Hepatocyte (in vitro differentiated cells): ENCODE results near the gene CDK2AP2. TPM values are rescaled to one million over a fixed set of nuclear protein-coding genes. Genes with fewer than 3 reads are reported as not detected.

ENCODE experiments used
- DNase-seq: peaks from one replicate; pipeline ENCODE4 v3.0.0-alpha.2; 2016; ENCODE audit warnings: low spot score
- H2AFZ ChIP-seq: fragments of 200-600 bp; sonication (generic); 2 replicates; pipeline ENCODE4 v1.6.0; 2016; ENCODE audit warnings: antibody characterized with exemption, mild to moderate bottlenecking
- H3K27ac ChIP-seq: fragments of 200-600 bp; sonication (generic); 2 replicates; pipeline ENCODE4 v1.5.1; 2016; ENCODE audit warnings: mild to moderate bottlenecking
- H3K27me3 ChIP-seq: fragments of 200-600 bp; sonication (generic); 2 replicates; pipeline ENCODE4 v1.6.1; 2016
- H3K36me3 ChIP-seq: fragments of 200-600 bp; sonication (generic); replicated peaks from 2 replicates; pipeline ENCODE4 v1.5.1; 2016; ENCODE audit warnings: low read depth; ENCODE audit not compliant: insufficient read depth
- H3K4me1 ChIP-seq: fragments of 200-600 bp; sonication (generic); 2 replicates; pipeline ENCODE4 v1.5.1; 2016; ENCODE audit warnings: mild to moderate bottlenecking, moderate library complexity; ENCODE audit not compliant: insufficient read depth
- H3K4me2 ChIP-seq: fragments of 200-600 bp; sonication (generic); 2 replicates; pipeline ENCODE4 v1.6.0; 2016
- H3K4me3 ChIP-seq: fragments of 200-600 bp; sonication (generic); 2 replicates; pipeline ENCODE4 v1.5.1; 2016; ENCODE audit warnings: mild to moderate bottlenecking
- H3K79me2 ChIP-seq: fragments of 200-600 bp; sonication (generic); 2 replicates; pipeline ENCODE4 v1.6.0; 2017; ENCODE audit warnings: mild to moderate bottlenecking
- H3K9me2 ChIP-seq: fragments of 200-600 bp; sonication (generic); replicated peaks from 2 replicates; pipeline ENCODE4 v1.6.0; 2017; ENCODE audit warnings: mild to moderate bottlenecking; ENCODE audit not compliant: insufficient read depth
- H3K9me3 ChIP-seq: fragments of 200-600 bp; sonication (generic); 2 replicates; pipeline ENCODE4 v1.5.1; 2016; ENCODE audit warnings: low read depth, mild to moderate bottlenecking
- H4K20me1 ChIP-seq: fragments of 200-600 bp; sonication (generic); 2 replicates; pipeline ENCODE4 v1.6.0; 2016; ENCODE audit warnings: mild to moderate bottlenecking; ENCODE audit not compliant: insufficient read depth, poor library complexity, severe bottlenecking
- EZH2 ChIP-seq: fragments of 200-600 bp; sonication (generic); IDR thresholded peaks from 2 replicates; pipeline ENCODE4 v1.6.1; 2016; ENCODE audit warnings: antibody characterized with exemption, mild to moderate bottlenecking, borderline replicate concordance
- EZH2phosphoT487 ChIP-seq: fragments of 200-600 bp; sonication (generic); IDR thresholded peaks from one replicate; pipeline ENCODE4 v1.6.1; 2018; ENCODE audit warnings: antibody characterized with exemption, mild to moderate bottlenecking, low read depth, moderate library complexity; ENCODE audit not compliant: unreplicated experiment, severe bottlenecking
- WGBS: methylation state at CpG from one replicate; pipeline ENCODE4 v1.1.6; 2016; ENCODE audit warnings: low lambda C conversion rate; ENCODE audit errors: missing lambda C conversion rate; 5-methylcytosine and 5-hydroxymethylcytosine counted together
- polyA plus RNA-seq: library from polyadenylated mRNA; unstranded; fragments of >200 nt; fragmentation: Nextera tagmentation; extraction: Ambion mirVana; gene quantifications from 2 replicates; pipeline ENCODE4 v1.2.1, GENCODE V29; 2016
- total RNA-seq: library from RNA; depleted of rRNA; stranded (reverse); fragments of >200 nt; gene quantifications from 2 replicates; pipeline ENCODE4 v1.2.3, GENCODE V29; 2014
- TF ChIP-seq, protein P1 (sequence below): fragments of 200-600 bp; sonication (generic); IDR thresholded peaks from 2 replicates; pipeline ENCODE4 v1.5.1; 2016; ENCODE audit warnings: antibody characterized with exemption, mild to moderate bottlenecking; ENCODE audit not compliant: poor library complexity

The CDK2AP2 gene
- total and polyA plus RNA-seq, 2 experiments from 2014 or later, result 47.3 to 177 TPM

DNA sequence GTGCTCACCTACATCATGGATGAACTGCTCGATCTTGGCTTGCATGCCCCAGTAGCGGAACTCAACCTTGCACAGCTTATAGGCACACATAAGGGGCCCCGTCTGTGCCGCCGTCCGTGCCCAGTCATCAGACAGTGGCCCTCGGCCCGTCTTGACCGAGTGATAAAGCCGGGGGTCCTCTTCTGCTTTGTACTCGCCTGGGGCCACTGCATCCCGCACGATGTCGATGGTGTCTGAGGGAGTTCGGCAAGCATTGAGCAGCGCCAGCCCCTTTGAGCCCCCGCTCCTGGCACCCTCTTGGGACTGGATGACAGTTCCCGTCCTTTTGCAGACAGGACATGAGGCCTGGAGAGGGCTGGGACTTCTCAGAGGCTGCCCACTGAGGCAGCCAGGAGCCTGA, 6.1 kb downstream of the CDK2AP2 start:
- Histone ChIP-seq H3K4me2 (no peak overlapping the region), H3K4me3 (no peak overlapping the region), H3K4me1 (peaks cover 17% of the 10 kb centered on the region), H2AFZ (no peak overlapping the region), H3K79me2 (peaks cover 17% of the 10 kb centered on the region), H3K27me3 (no peaks in the 10 kb centered on the region), H4K20me1 (peaks cover 9% of the 10 kb centered on the region), H3K9me2 (no peaks in the 10 kb centered on the region), H3K36me3 (no peaks in the 10 kb centered on the region), H3K9me3 (no peaks in the 10 kb centered on the region), H3K27ac (no peak overlapping the region)
- no peak for DNase-seq
- TF ChIP-seq EZH2 (no peak), EZH2phosphoT487 (no peak)
- TF ChIP-seq, protein P1, sequence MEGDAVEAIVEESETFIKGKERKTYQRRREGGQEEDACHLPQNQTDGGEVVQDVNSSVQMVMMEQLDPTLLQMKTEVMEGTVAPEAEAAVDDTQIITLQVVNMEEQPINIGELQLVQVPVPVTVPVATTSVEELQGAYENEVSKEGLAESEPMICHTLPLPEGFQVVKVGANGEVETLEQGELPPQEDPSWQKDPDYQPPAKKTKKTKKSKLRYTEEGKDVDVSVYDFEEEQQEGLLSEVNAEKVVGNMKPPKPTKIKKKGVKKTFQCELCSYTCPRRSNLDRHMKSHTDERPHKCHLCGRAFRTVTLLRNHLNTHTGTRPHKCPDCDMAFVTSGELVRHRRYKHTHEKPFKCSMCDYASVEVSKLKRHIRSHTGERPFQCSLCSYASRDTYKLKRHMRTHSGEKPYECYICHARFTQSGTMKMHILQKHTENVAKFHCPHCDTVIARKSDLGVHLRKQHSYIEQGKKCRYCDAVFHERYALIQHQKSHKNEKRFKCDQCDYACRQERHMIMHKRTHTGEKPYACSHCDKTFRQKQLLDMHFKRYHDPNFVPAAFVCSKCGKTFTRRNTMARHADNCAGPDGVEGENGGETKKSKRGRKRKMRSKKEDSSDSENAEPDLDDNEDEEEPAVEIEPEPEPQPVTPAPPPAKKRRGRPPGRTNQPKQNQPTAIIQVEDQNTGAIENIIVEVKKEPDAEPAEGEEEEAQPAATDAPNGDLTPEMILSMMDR, result no peak
- WGBS, result 98% methylated on average over 18 of the region's 18 CpGs

DNA sequence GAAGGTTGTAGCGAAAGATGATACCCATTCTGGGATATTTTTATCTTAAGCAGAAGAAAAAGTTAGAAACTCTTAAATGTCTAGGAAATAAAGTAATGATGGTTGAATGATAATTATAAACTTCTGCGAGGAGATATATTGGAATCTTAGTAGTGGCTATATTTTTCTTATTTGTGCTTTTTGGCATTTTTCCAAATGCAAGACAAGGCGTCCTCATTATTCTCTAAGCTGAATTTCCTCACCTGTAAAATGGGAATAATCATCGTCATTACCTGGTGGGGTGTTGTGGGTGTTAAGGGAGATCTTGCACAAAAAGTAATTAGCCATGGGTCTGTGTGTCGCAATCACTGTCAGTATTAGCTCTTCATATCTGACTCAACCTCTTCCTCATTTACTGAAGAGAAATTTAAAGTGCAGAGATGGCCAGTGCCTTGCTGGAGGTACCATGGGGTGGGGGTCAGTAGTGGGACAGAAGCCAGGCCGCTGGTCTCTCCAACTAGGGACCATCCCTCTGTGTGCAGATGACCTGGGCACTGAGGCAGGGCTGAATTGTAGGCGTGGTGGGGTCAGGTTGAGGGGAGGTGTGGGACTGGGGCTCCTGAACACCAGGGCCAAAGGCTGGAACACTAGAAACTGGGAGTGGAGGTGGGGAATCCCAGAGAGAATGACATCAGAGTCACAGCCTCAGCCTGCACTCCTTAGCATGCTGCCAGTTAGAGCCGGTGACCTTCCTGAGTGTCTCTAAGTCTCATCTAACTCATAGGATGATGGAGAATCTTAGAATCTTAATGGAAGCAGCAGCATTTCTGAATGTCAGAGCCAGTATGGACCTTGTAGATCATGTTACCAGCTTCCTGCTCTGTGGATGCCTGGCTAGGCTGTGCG, 6.9 kb downstream of the CDK2AP2 start:
- Histone ChIP-seq H3K27me3 (no peaks in the 10 kb centered on the region), H3K36me3 (no peaks in the 10 kb centered on the region), H2AFZ (no peak overlapping the region), H3K4me3 (no peak overlapping the region), H3K27ac (no peak overlapping the region), H3K9me2 (no peaks in the 10 kb centered on the region), H3K4me1 (peaks cover 9% of the 10 kb centered on the region), H4K20me1 (peaks cover 9% of the 10 kb centered on the region), H3K9me3 (no peaks in the 10 kb centered on the region), H3K4me2 (no peak overlapping the region), H3K79me2 (peaks cover 10% of the 10 kb centered on the region)
- DNase-seq, result no peak
- 92% methylated on average over 9 of the region's 9 CpGs for WGBS
- TF ChIP-seq EZH2phosphoT487 (no peak), EZH2 (no peak)
- TF ChIP-seq, protein P1, result no peak

DNA sequence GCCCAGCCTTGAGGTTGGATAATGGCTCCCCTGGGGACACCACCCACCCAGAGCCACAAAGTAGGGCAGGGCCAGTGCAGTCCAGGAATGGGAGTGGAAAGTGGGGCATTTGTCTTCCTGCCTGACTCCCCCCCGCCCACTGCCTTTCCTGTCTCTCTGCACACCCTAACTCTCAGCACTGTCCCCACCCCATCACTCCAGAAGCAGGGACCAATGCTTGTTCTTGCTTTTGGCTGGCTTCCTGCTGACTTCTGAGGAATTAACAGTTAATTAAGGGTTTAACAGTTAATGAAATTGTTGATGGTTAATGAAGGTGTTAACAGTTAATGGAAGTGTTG, 7.5 kb downstream of the CDK2AP2 start:
- H3K9me3 ChIP-seq, result no peaks in the 10 kb centered on the region
- peaks cover 3% of the 10 kb centered on the region for H3K4me1 ChIP-seq
- no peak for TF ChIP-seq EZH2
- TF ChIP-seq EZH2phosphoT487, result no peak
- TF ChIP-seq, protein P1, result no peak
- no peaks in the 10 kb centered on the region for H3K27me3 ChIP-seq
- H3K36me3 ChIP-seq, result no peaks in the 10 kb centered on the region
- H3K9me2 ChIP-seq, result no peaks in the 10 kb centered on the region
- no peak overlapping the region for H3K4me3 ChIP-seq
- no peak overlapping the region for H3K4me2 ChIP-seq
- WGBS, result 93% methylated on average over 1 of the region's 1 CpG
- no peak overlapping the region for H2AFZ ChIP-seq
- peaks cover 9% of the 10 kb centered on the region for H4K20me1 ChIP-seq
- peaks cover 10% of the 10 kb centered on the region for H3K79me2 ChIP-seq
- DNase-seq, result no peak
- no peak overlapping the region for H3K27ac ChIP-seq
